Suprapubic skin (tissue), 4 donors: ENCODE results near the gene STXBP5. TPM values are rescaled to one million over a fixed set of nuclear protein-coding genes. Genes with fewer than 3 reads are reported as not detected.

ENCODE experiments used
- DNase-seq, 2 donors: peaks; one replicate each; pipeline ENCODE4 v3.0.0-alpha.2; 2019; ENCODE audit warnings: low spot score in 2 of 2
- H3K27ac ChIP-seq: fragments of 200-600 bp; sonication (generic); one replicate; pipeline ENCODE4 v1.5.1; 2019
- H3K27me3 ChIP-seq: fragments of 200-600 bp; sonication (generic); one replicate; pipeline ENCODE4 v1.5.1; 2019
- H3K36me3 ChIP-seq: fragments of 200-600 bp; sonication (generic); one replicate; pipeline ENCODE4 v1.5.1; 2019
- H3K4me1 ChIP-seq: fragments of 200-600 bp; sonication (generic); one replicate; pipeline ENCODE4 v1.5.1; 2019
- H3K4me3 ChIP-seq: fragments of 200-600 bp; sonication (generic); one replicate; pipeline ENCODE4 v1.5.1; 2019; ENCODE audit warnings: mild to moderate bottlenecking
- H3K9me3 ChIP-seq: fragments of 200-600 bp; sonication (generic); one replicate; pipeline ENCODE4 v1.5.1; 2019
- CTCF ChIP-seq, 2 donors: fragments of 200-600 bp in 1 of 2; fragments of 450-650 bp in 1 of 2; sonication (generic) in 1 of 2; IDR thresholded peaks; one replicate each; pipeline ENCODE4 v1.5.1; 2016 to 2019; ENCODE audit warnings: antibody characterized with exemption in 2 of 2, mild to moderate bottlenecking in 1 of 2, moderate library complexity in 1 of 2
- EP300 ChIP-seq: sonication (generic); formaldehyde crosslinking; IDR thresholded peaks from one replicate; pipeline ENCODE4 v1.6.1; 2017; ENCODE audit warnings: antibody characterized with exemption
- POLR2A ChIP-seq, 2 donors: fragments of 450-650 bp; IDR thresholded peaks; one replicate each; pipeline ENCODE4 v1.6.1; 2017; ENCODE audit warnings: antibody characterized with exemption in 2 of 2, mild to moderate bottlenecking in 2 of 2, moderate library complexity in 2 of 2
- POLR2AphosphoS5 ChIP-seq, 3 donors: sonication (generic); formaldehyde crosslinking; IDR thresholded peaks; one replicate each; pipeline ENCODE4 v1.6.1; 2017; ENCODE audit warnings: antibody characterized with exemption in 3 of 3
- WGBS: methylation state at CpG from one replicate; pipeline ENCODE4 v1.1.5; 2018; 5-methylcytosine and 5-hydroxymethylcytosine counted together
- total RNA-seq, 4 donors: library from RNA; depleted of rRNA; stranded (reverse); fragments of >200 nt; gene quantifications; one replicate each; pipeline ENCODE4 v1.1.0, GENCODE V29; 2016

Gene STXBP5
- total RNA-seq, 4 donors from 2014 or later: 55.0 to 65.5 (median 60.3) TPM

- no peaks in the 10 kb centered on the region for H3K36me3 ChIP-seq
- no peaks in the 10 kb centered on the region for H3K27me3 ChIP-seq
- no peak for DNase-seq
- no peak overlapping the region for H3K4me3 ChIP-seq
- no peak overlapping the region for H3K27ac ChIP-seq
- H3K4me1 ChIP-seq: peaks cover 9% of the 10 kb centered on the region
- H3K9me3 ChIP-seq: no peaks in the 10 kb centered on the region
- WGBS: 58% methylated on average over 4 of the region's 4 CpGs
- TF ChIP-seq EP300 (no peak), POLR2AphosphoS5 (IDR thresholded peaks at IDR 0.05) (no peak), CTCF (IDR thresholded peaks at IDR 0.05) (no peak), POLR2A (IDR thresholded peaks at IDR 0.05) (no peak)
These were observed 229.9 kb downstream of the STXBP5 start for GRCh38 chr6:147434076-147434475.

GRCh38 chr6:147434516-147434915 lies 230.3 kb downstream of the STXBP5 start:
- Histone ChIP-seq H3K9me3 (no peaks in the 10 kb centered on the region), H3K36me3 (no peaks in the 10 kb centered on the region), H3K4me1 (peaks cover 9% of the 10 kb centered on the region), H3K27me3 (no peaks in the 10 kb centered on the region), H3K4me3 (no peak overlapping the region), H3K27ac (no peak overlapping the region)
- TF ChIP-seq POLR2A (IDR thresholded peaks at IDR 0.05) (no peak), EP300 (no peak), POLR2AphosphoS5 (IDR thresholded peaks at IDR 0.05) (no peak), CTCF (IDR thresholded peaks at IDR 0.05) (no peak)
- DNase-seq: no peak
- WGBS: 30% methylated on average over 4 of the region's 4 CpGs

- TF ChIP-seq POLR2AphosphoS5 (IDR thresholded peaks at IDR 0.05) (no peak), POLR2A (IDR thresholded peaks at IDR 0.05) (no peak), EP300 (no peak), CTCF (IDR thresholded peaks at IDR 0.05) (no peak)
- no peak overlapping the region for H3K27ac ChIP-seq
- DNase-seq: no peak
- no peaks in the 10 kb centered on the region for H3K36me3 ChIP-seq
- H3K27me3 ChIP-seq: no peaks in the 10 kb centered on the region
- 72% methylated on average over 3 of the region's 3 CpGs for WGBS
- H3K9me3 ChIP-seq: no peaks in the 10 kb centered on the region
- H3K4me3 ChIP-seq: no peak overlapping the region
- H3K4me1 ChIP-seq: peaks cover 9% of the 10 kb centered on the region
These were observed 233.4 kb downstream of the STXBP5 start for GRCh38 chr6:147437615-147438014.

- Histone ChIP-seq H3K4me3 (no peak overlapping the region), H3K27me3 (no peaks in the 10 kb centered on the region), H3K27ac (no peak overlapping the region), H3K4me1 (peaks cover 9% of the 10 kb centered on the region), H3K9me3 (no peaks in the 10 kb centered on the region), H3K36me3 (no peaks in the 10 kb centered on the region)
- no peak for DNase-seq
- 91% methylated on average over 9 of the region's 9 CpGs for WGBS
- TF ChIP-seq EP300 (no peak), POLR2AphosphoS5 (IDR thresholded peaks at IDR 0.05) (no peak), POLR2A (IDR thresholded peaks at IDR 0.05) (no peak), CTCF (IDR thresholded peaks at IDR 0.05) (no peak)
These were observed 234.7 kb downstream of the STXBP5 start for GRCh38 chr6:147438758-147439528.
